GM10248 (cell line): Measurements from ENCODE around the gene HOXA13.

Experiments
- CTCF ChIA-PET: fragments of 300-600 bp; sonication (Branson Sonifier 250); formaldehyde crosslinking; extraction: SDS; loops from one replicate; lab custom pipeline; 2021; ENCODE audit warnings: antibody characterized with exemption; lab: Yijun Ruan, JAX
- POLR2A ChIA-PET: fragments of 350-650 bp; sonication (Branson Sonifier 250); formaldehyde crosslinking; extraction: SDS; loops from one replicate; lab custom pipeline; 2020; ENCODE audit warnings: antibody characterized with exemption; lab: Yijun Ruan, JAX
- DNase-seq: peaks from one replicate; pipeline ENCODE4 v3.0.0; 2012; ENCODE audit errors: extremely low spot score
- CTCF ChIP-seq: IDR thresholded peaks from 2 replicates; pipeline ENCODE4 v1.5.1; 2012; ENCODE audit warnings: mild to moderate bottlenecking, low read depth; ENCODE audit errors: extremely low read depth, missing control alignments, control extremely low read depth

Gene HOXA13

GRCh38 chr7:27148031-27148755, 51.7 kb downstream of the HOXA13 start:
- no peak for DNase-seq
- no peak for TF ChIP-seq CTCF
- ChIA-PET POLR2A (no interaction called here), CTCF (interaction anchor here (0.7 to 5.8 kb wide), 7 partner anchors 14 to 771 kb away, joined by 3 to 59 read pairs (median 6); no protein-coding TSS in a partner anchor)

DNA sequence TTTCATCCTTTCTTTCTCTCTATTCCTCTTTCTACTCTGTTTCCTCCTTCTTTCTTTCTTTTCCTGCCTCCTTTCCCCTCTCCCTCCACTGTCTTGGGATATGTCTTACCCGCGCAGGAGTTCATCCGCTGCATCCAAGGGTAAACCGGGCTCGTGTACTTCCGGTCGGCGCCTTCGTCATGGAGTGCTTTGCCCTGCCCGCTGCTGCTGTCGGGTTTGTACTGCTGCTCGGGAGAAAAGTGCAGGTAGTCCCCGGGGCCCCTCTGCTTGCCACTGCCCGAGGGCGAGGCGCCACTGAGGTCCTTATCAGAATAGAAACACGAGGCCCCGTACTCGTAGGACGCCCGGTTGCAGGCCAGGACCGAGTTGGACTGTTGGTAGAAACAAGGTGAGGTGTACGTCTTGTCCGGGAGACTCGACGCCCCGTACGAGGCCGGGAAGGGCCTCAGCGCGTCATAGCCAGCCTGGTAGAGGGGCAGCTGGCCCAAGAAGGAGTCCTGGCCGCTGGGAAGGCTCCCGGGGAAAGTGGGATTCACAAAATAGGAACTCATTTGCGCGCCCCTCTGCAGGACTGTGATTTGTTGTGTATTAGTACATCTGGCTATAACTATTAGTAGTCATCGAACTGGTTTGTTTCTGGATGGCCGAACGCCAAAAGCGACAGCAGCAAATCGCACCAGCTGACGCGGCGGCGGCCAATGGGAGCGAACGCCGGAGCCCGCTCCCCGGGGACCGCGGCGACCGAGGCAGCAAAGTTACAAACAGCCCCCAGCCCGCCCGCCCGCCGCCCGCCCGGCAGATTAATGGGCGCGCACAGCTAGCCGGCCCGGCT, 52.5 kb downstream of the HOXA13 start, which contains the start of gene HOXA6:
HOXA6 (minus strand) TSS at position 576 of the 832 bp plus-strand sequence; CDS start at position 551, 25 bp downstream.
- POLR2A ChIA-PET, result no interaction called here
- TF ChIP-seq CTCF, result no peak
- CTCF ChIA-PET, result interaction anchor here (0.7 to 5.8 kb wide), 3 partner anchors 15 to 772 kb away, joined by 3 to 59 read pairs (median 3); no protein-coding TSS in a partner anchor

DNA sequence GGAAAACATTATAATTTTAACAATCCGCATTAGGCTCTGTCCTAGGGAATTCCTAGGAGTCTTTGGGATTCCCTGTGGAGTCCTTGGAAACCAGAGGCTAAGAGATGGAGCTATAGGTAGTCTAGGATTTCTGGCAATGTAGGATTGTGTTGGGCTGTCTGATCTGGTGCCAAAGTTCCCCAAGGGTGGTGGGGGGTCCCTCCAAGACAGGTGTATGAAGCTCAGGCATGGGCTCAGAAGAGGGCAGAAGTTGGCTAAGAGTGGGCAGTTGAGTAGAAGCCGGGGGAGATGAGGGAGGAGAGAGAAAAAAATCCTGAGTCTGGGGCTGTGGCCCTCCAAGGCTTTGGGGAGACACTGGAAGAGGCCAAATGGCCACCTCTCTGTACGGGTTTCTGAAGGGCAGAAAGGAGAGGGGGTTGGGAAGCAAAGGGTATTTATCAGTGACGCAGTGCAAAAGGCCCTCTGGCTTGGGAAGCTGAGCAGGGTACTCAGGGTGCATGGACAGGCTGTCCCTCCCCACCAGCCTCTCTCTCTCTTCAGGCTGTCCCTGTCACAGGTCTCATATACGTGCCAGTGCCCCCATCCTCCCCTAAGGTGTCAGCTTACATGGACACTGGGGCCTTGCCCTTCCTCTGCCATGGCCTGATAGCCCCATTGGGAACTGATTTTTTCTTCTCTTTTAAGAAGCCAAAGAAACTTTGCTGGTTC, 53.2 kb downstream of the HOXA13 start:
- POLR2A ChIA-PET, result no interaction called here
- TF ChIP-seq CTCF, result no peak
- CTCF ChIA-PET, result no interaction called here
- no peak for DNase-seq

More for the DNA sequence above, 52.5 kb downstream of the HOXA13 start, which contains the start of gene HOXA6:
- DNase-seq, result no peak

GRCh38 chr7:27145914-27146412, 53.9 kb downstream of the HOXA13 start:
- no peak for DNase-seq
- ChIA-PET CTCF (no interaction called here), POLR2A (no interaction called here)
- TF ChIP-seq CTCF, result no peak

DNA sequence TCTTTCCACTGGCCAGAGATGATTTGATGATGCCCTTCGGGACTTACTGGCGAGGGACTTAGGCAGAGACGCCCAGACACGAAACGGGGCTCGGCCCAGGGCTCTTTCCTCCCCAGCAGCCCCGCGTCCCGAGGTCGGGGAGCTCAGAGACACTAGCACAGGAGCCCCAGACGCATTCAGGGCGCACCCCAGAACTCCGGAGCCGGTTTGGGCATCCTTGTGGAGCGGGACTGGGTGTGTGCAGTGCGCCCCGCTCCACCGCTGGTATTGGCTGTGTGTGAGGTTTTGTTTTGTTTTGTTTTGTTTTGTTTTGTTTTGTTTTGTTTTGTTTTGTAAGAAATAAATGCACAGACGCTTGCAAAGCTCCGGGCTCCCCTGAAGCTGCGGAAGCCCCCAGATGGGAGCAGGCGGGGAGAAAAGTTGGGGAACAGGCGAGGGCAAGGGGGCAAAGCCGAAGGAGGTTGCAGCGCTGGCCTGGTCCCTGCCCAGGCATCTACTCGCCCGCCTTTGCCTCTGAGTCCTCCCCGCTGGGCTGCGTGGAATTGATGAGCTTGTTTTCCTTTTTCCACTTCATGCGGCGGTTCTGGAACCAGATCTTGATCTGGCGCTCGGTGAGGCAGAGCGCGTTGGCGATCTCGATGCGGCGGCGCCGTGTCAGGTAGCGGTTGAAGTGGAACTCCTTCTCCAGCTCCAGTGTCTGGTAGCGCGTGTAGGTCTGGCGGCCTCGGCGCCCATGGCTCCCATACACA, 54.6 kb downstream of the HOXA13 start:
- POLR2A ChIA-PET, result no interaction called here
- TF ChIP-seq CTCF, result no peak
- CTCF ChIA-PET, result interaction anchor here (1.0 to 1.8 kb wide), 2 partner anchors 14 to 464 kb away, joined by 3 to 6 read pairs; no protein-coding TSS in a partner anchor

More for the DNA sequence above, 54.6 kb downstream of the HOXA13 start:
- DNase-seq, result no peak
